Kidney (tissue), 14 donors: Measurements from ENCODE around the gene UGT1A4. TPM values are rescaled to one million over a fixed set of nuclear protein-coding genes. Genes with fewer than 3 reads are reported as not detected.
"Not testable (repeated sequence)": the region's sequence is repeated elsewhere in the genome, so short reads cannot be mapped to it uniquely, and the experiment has no call there.

ENCODE experiments used
- DNase-seq, 5 donors: peaks; one replicate each; pipeline ENCODE4 v3.0.0-alpha.2; 2013 to 2020
- FAIRE-seq: peaks from 2 replicates; lab custom pipeline; 2012; peaks lifted over from hg19 to GRCh38; lab: Jason Lieb, UNC
- H3K27ac ChIP-seq, 2 donors: one replicate each; pipeline ENCODE4 v1.7.0; 2013; ENCODE audit warnings: low read depth in 2 of 2, low read length in 2 of 2, inconsistent platforms in 1 of 2
- H3K27me3 ChIP-seq: one replicate; pipeline ENCODE4 v1.7.1; 2013; ENCODE audit warnings: low read length, inconsistent platforms; ENCODE audit not compliant: control insufficient read depth, insufficient read depth
- H3K36me3 ChIP-seq, 3 donors: one replicate each; pipeline versions ENCODE4 v1.7.0 to v1.7.1; 2013; ENCODE audit warnings: low read length in 3 of 3, control low read depth in 1 of 3, inconsistent platforms in 1 of 3; ENCODE audit not compliant: insufficient read depth in 3 of 3, control insufficient read depth in 2 of 3
- H3K4me1 ChIP-seq, 3 donors: one replicate each; pipeline versions ENCODE4 v1.7.0 to v1.7.1; 2013; ENCODE audit warnings: low read length in 3 of 3, inconsistent platforms in 1 of 3, low read depth in 1 of 3; ENCODE audit not compliant: control insufficient read depth in 2 of 3, insufficient read depth in 2 of 3
- H3K4me3 ChIP-seq, 3 donors: one replicate each; pipeline versions ENCODE4 v1.7.0 to v1.8.1; 2013; ENCODE audit warnings: low read length in 3 of 3, control low read depth in 1 of 3, inconsistent platforms in 1 of 3
- H3K9ac ChIP-seq, 3 donors: one replicate each; pipeline versions ENCODE4 v1.7.0 to v1.7.1; 2013; ENCODE audit warnings: low read length in 3 of 3, control low read depth in 1 of 3, inconsistent platforms in 1 of 3
- H3K9me3 ChIP-seq, 3 donors: one replicate each; pipeline versions ENCODE4 v1.7.0 to v1.7.1; 2013; ENCODE audit warnings: low read length in 3 of 3, control low read depth in 1 of 3, inconsistent platforms in 1 of 3; ENCODE audit not compliant: control insufficient read depth in 2 of 3, insufficient read depth in 1 of 3
- CTCF ChIP-seq: IDR thresholded peaks from 3 replicates; pipeline ENCODE4 v1.5.1; 2012; ENCODE audit warnings: mild to moderate bottlenecking, moderate library complexity, borderline replicate concordance; ENCODE audit not compliant: insufficient read depth; ENCODE audit errors: extremely low read depth
- intact Hi-C: fragments of 100-400 bp; cut with DNase I; formaldehyde crosslinking; loops from one replicate; pipeline ENCODE4 v1.11.1; 2022
- polyA plus RNA-seq: library from polyadenylated mRNA; stranded (reverse); fragments of 350-450 nt; fragmentation: Illumina TruSeq; extraction: RNeasy Lipid Tissue Mini Kit (QIAGEN cat#74804); gene quantifications from one replicate; pipeline ENCODE4 v1.2.3, GENCODE V29; 2014; ENCODE audit warnings: low read depth, low replicate concordance; ENCODE audit not compliant: insufficient read depth
- total RNA-seq: library from RNA; stranded (reverse); fragmentation: NEBNext Ultra II Directional; extraction: Animal tissue kit (Norgen Biotek cat#: 25700); gene quantifications from one replicate; pipeline ENCODE4 v1.2.1, GENCODE V29; 2021
- donor health status: control.
- donor health status: control.
- donor health status: control.
- donor health status: control.
- donor health status: control.
- donor health status: DM: yes; HTN: yes; CAD: no.
- donor health status: Normal renal cell carcinoma (clear cell type).

The UGT1A4 gene
- total and polyA plus RNA-seq, 2 donors from 2014 or later: 0.84 to 1.1 TPM

GRCh38 chr2:233699424-233700027 is 19.0 kb upstream of the UGT1A4 start:
- Histone ChIP-seq H3K27ac (peak overlapping the region; percentile 44 to 79), H3K9me3 (no peaks in the 10 kb centered on the region), H3K9ac (no peak overlapping the region), H3K36me3 (no peaks in the 10 kb centered on the region), H3K4me1 (peaks cover 0 to 14% (median 4%) of the 10 kb centered on the region in 3 donors), H3K4me3 (peak overlapping the region in 1 of 3 donors; percentile 35), H3K27me3 (no peaks in the 10 kb centered on the region)
- intact Hi-C loops: no loop called here
- no peak for FAIRE-seq
- TF ChIP-seq CTCF: no peak
- DNase-seq: no peak

GRCh38 chr2:233700028-233700635 is 18.4 kb upstream of the UGT1A4 start:
- peak overlapping the region; percentile 44 to 79 for H3K27ac ChIP-seq
- TF ChIP-seq CTCF: no peak
- H3K36me3 ChIP-seq: no peaks in the 10 kb centered on the region
- no peak overlapping the region for H3K4me3 ChIP-seq
- FAIRE-seq (peak; percentile 94), DNase-seq (peak in 2 of 5 donors; percentile 36 to 43)
- no peaks in the 10 kb centered on the region for H3K27me3 ChIP-seq
- no peak overlapping the region for H3K9ac ChIP-seq
- peaks cover 0 to 14% (median 2%) of the 10 kb centered on the region in 3 donors for H3K4me1 ChIP-seq
- H3K9me3 ChIP-seq: no peaks in the 10 kb centered on the region
- intact Hi-C loops: no loop called here

- H3K36me3 ChIP-seq, intact Hi-C loops, H3K27ac ChIP-seq, H3K9ac ChIP-seq, H3K4me3 ChIP-seq, H3K9me3 ChIP-seq, FAIRE-seq, H3K27me3 ChIP-seq, DNase-seq: not testable (repeated sequence)
- peaks cover 0 to 18% (median 2%) of the 10 kb centered on the region in 3 donors for H3K4me1 ChIP-seq
Measured at GRCh38 chr2:233700842-233701241, 17.7 kb upstream of the UGT1A4 start.

GRCh38 chr2:233702238-233702637 is 16.3 kb upstream of the UGT1A4 start:
- H3K4me3 ChIP-seq: no peak overlapping the region
- TF ChIP-seq CTCF: no peak
- FAIRE-seq: no peak
- H3K4me1 ChIP-seq: peaks cover 0 to 29% (median 9%) of the 10 kb centered on the region in 3 donors
- no peak overlapping the region for H3K9ac ChIP-seq
- H3K27me3 ChIP-seq: no peaks in the 10 kb centered on the region
- no peak for DNase-seq
- H3K36me3 ChIP-seq: no peaks in the 10 kb centered on the region
- H3K27ac ChIP-seq: peak overlapping the region in 1 of 2 donors; percentile 14
- no peaks in the 10 kb centered on the region for H3K9me3 ChIP-seq
- intact Hi-C loops: no loop called here
